Ascending aorta (tissue), 2 donors: Measurements from ENCODE around the gene ZBTB7C. TPM values are rescaled to one million over a fixed set of nuclear protein-coding genes. Genes with fewer than 3 reads are reported as not detected.

Experiments used
- DNase-seq, 2 donors: peaks; one replicate each; pipeline ENCODE4 v3.0.0-alpha.2; 2019; ENCODE audit warnings: low spot score in 2 of 2
- H3K27ac ChIP-seq, 2 donors: fragments of 200-600 bp; sonication (generic); one replicate each; pipeline ENCODE4 v1.5.1; 2016 to 2017; ENCODE audit warnings: mild to moderate bottlenecking in 1 of 2
- H3K27me3 ChIP-seq: fragments of 200-600 bp; sonication (generic); one replicate; pipeline ENCODE4 v1.5.1; 2017
- H3K36me3 ChIP-seq, 2 donors: fragments of 200-600 bp; sonication (generic); one replicate each; pipeline ENCODE4 v1.5.1; 2016
- H3K4me1 ChIP-seq, 2 donors: fragments of 200-600 bp; sonication (generic); one replicate each; pipeline ENCODE4 v1.5.1; 2016 to 2017; ENCODE audit warnings: mild to moderate bottlenecking in 1 of 2
- H3K4me3 ChIP-seq, 2 donors: fragments of 200-600 bp; sonication (generic); one replicate each; pipeline ENCODE4 v1.5.1; 2016 to 2017; ENCODE audit warnings: mild to moderate bottlenecking in 1 of 2
- H3K9me3 ChIP-seq, 2 donors: fragments of 200-600 bp; sonication (generic); one replicate each; pipeline ENCODE4 v1.5.1; 2016
- CTCF ChIP-seq, 3 experiments: fragments of 200-600 bp in 2 of 3; fragments of 450-650 bp in 1 of 3; sonication (generic) in 2 of 3; IDR thresholded peaks; one replicate each; pipeline ENCODE4 v1.5.1; 2016 to 2019; ENCODE audit warnings: antibody characterized with exemption in 3 of 3, mild to moderate bottlenecking in 1 of 3, moderate library complexity in 1 of 3
- intact Hi-C: fragments of 100-400 bp; cut with DNase I; formaldehyde crosslinking; loops from one replicate; pipeline ENCODE4 v1.15.1; 2023
- total RNA-seq: library from RNA; depleted of rRNA; stranded (reverse); fragments of >200 nt; gene quantifications from one replicate; pipeline ENCODE4 v1.1.0, GENCODE V29; 2016

The ZBTB7C gene
- total RNA-seq, 1 donor from 2014 or later: 8.1 TPM

GRCh38 chr18:48122816-48123215, 286.4 kb downstream of the ZBTB7C start:
- Histone ChIP-seq H3K27me3 (no peaks in the 10 kb centered on the region), H3K4me3 (no peak overlapping the region), H3K36me3 (no peaks in the 10 kb centered on the region), H3K27ac (no peak overlapping the region), H3K4me1 (no peaks in the 10 kb centered on the region), H3K9me3 (no peaks in the 10 kb centered on the region)
- intact Hi-C loops: no loop called here
- DNase-seq: no peak
- no peak for TF ChIP-seq CTCF (IDR thresholded peaks at IDR 0.05)

GRCh38 chr18:48122376-48122775, 286.8 kb downstream of the ZBTB7C start:
- Histone ChIP-seq H3K36me3 (no peaks in the 10 kb centered on the region), H3K9me3 (no peaks in the 10 kb centered on the region), H3K4me1 (no peaks in the 10 kb centered on the region), H3K27ac (no peak overlapping the region), H3K4me3 (no peak overlapping the region), H3K27me3 (no peaks in the 10 kb centered on the region)
- intact Hi-C loops: no loop called here
- no peak for TF ChIP-seq CTCF (IDR thresholded peaks at IDR 0.05)
- no peak for DNase-seq

GRCh38 chr18:48121752-48122151, 287.4 kb downstream of the ZBTB7C start:
- no peaks in the 10 kb centered on the region for H3K36me3 ChIP-seq
- no peak for TF ChIP-seq CTCF (IDR thresholded peaks at IDR 0.05)
- H3K4me1 ChIP-seq: no peaks in the 10 kb centered on the region
- intact Hi-C loops: no loop called here
- no peaks in the 10 kb centered on the region for H3K27me3 ChIP-seq
- H3K4me3 ChIP-seq: no peak overlapping the region
- H3K27ac ChIP-seq: no peak overlapping the region
- no peaks in the 10 kb centered on the region for H3K9me3 ChIP-seq
- DNase-seq: no peak

- no peak overlapping the region for H3K4me3 ChIP-seq
- no peaks in the 10 kb centered on the region for H3K36me3 ChIP-seq
- no peaks in the 10 kb centered on the region for H3K4me1 ChIP-seq
- H3K9me3 ChIP-seq: no peaks in the 10 kb centered on the region
- no peaks in the 10 kb centered on the region for H3K27me3 ChIP-seq
- H3K27ac ChIP-seq: no peak overlapping the region
- TF ChIP-seq CTCF (IDR thresholded peaks at IDR 0.05): no peak
- no peak for DNase-seq
- intact Hi-C loops: no loop called here
These were observed 290.0 kb downstream of the ZBTB7C start for GRCh38 chr18:48119204-48119603.

GRCh38 chr18:48116873-48117630, 292.1 kb downstream of the ZBTB7C start:
- Histone ChIP-seq H3K27ac (no peak overlapping the region), H3K9me3 (no peaks in the 10 kb centered on the region), H3K4me3 (no peak overlapping the region), H3K36me3 (no peaks in the 10 kb centered on the region), H3K27me3 (no peaks in the 10 kb centered on the region), H3K4me1 (no peaks in the 10 kb centered on the region)
- intact Hi-C loops: no loop called here
- DNase-seq: no peak
- TF ChIP-seq CTCF (IDR thresholded peaks at IDR 0.05): no peak
